H9 (cell line): ENCODE measurements around the gene LNX2. TPM values are rescaled to one million over a fixed set of nuclear protein-coding genes. Genes with fewer than 3 reads are reported as not detected.

Experiments used
- DNase-seq: peaks from one replicate; pipeline ENCODE4 v3.0.0-alpha.2; 2017
- H2AFZ ChIP-seq: one replicate; pipeline ENCODE4 v1.6.1; 2013; ENCODE audit warnings: mild to moderate bottlenecking, low read length, control low read depth, moderate library complexity
- H2AK5ac ChIP-seq: 2 replicates; pipeline ENCODE4 v1.6.1; 2013; ENCODE audit warnings: low read length, control low read depth, mixed read lengths; ENCODE audit not compliant: insufficient read length
- H2BK120ac ChIP-seq: one replicate; pipeline ENCODE4 v1.6.1; 2013; ENCODE audit warnings: low read depth, mild to moderate bottlenecking, low read length, control low read depth, inconsistent platforms; ENCODE audit not compliant: poor library complexity, severe bottlenecking
- H2BK12ac ChIP-seq: 2 replicates; pipeline ENCODE4 v1.6.1; 2013; ENCODE audit warnings: low read length, control low read depth, mixed read lengths, low read depth; ENCODE audit not compliant: insufficient read length
- H2BK15ac ChIP-seq: 2 replicates; pipeline ENCODE4 v1.6.1; 2013; ENCODE audit warnings: low read depth, low read length, control low read depth
- H2BK20ac ChIP-seq: one replicate; pipeline ENCODE4 v1.6.1; 2013; ENCODE audit warnings: low read depth, mild to moderate bottlenecking, low read length, control low read depth, inconsistent platforms; ENCODE audit not compliant: poor library complexity, severe bottlenecking
- H2BK5ac ChIP-seq: 2 replicates; pipeline ENCODE4 v1.6.1; 2013; ENCODE audit warnings: low read length, control low read depth, mixed read lengths; ENCODE audit not compliant: insufficient read length
- H3K14ac ChIP-seq: 2 replicates; pipeline ENCODE4 v1.6.1; 2013; ENCODE audit warnings: low read length, control low read depth; ENCODE audit not compliant: insufficient read depth
- H3K18ac ChIP-seq: 2 replicates; pipeline ENCODE4 v1.6.1; 2013; ENCODE audit warnings: low read depth, mild to moderate bottlenecking, mixed read lengths, low read length, control low read depth; ENCODE audit not compliant: insufficient read length
- H3K23ac ChIP-seq: 2 replicates; pipeline ENCODE4 v1.6.1; 2013; ENCODE audit warnings: low read length, control low read depth, mixed read lengths, low read depth; ENCODE audit not compliant: insufficient read length
- H3K23me2 ChIP-seq: 2 replicates; pipeline ENCODE4 v1.6.1; 2013; ENCODE audit warnings: low read depth, mild to moderate bottlenecking, mixed read lengths, low read length, control low read depth; ENCODE audit not compliant: insufficient read length, poor library complexity, severe bottlenecking
- H3K27ac ChIP-seq: 2 replicates; pipeline ENCODE4 v1.5.1; 2013; ENCODE audit warnings: low read length, control low read depth, mixed read lengths, low read depth; ENCODE audit not compliant: insufficient read length
- H3K27me3 ChIP-seq: 2 replicates; pipeline ENCODE4 v1.6.1; 2013; ENCODE audit warnings: low read length, control low read depth, inconsistent platforms; ENCODE audit not compliant: insufficient read depth
- H3K4ac ChIP-seq: 2 replicates; pipeline ENCODE4 v1.6.1; 2013; ENCODE audit warnings: low read depth, mild to moderate bottlenecking, control low read depth, inconsistent platforms, low read length, moderate library complexity
- H3K4me1 ChIP-seq: 2 replicates; pipeline ENCODE4 v1.6.1; 2013; ENCODE audit warnings: low read length, control low read depth, inconsistent platforms; ENCODE audit not compliant: insufficient read depth
- H3K4me2 ChIP-seq: 2 replicates; pipeline ENCODE4 v1.6.1; 2013; ENCODE audit warnings: low read length, control low read depth, mixed read lengths; ENCODE audit not compliant: insufficient read length, insufficient read depth
- H3K56ac ChIP-seq: 2 replicates; pipeline ENCODE4 v1.6.1; 2013; ENCODE audit warnings: low read depth, mild to moderate bottlenecking, mixed read lengths, low read length, control low read depth; ENCODE audit not compliant: insufficient read length
- H3K79me1 ChIP-seq: 2 replicates; pipeline ENCODE4 v1.6.1; 2013; ENCODE audit warnings: low read depth, mild to moderate bottlenecking, moderate library complexity, low read length, control low read depth, inconsistent platforms; ENCODE audit not compliant: insufficient read depth, poor library complexity, severe bottlenecking
- H3K79me2 ChIP-seq: 2 replicates; pipeline ENCODE4 v1.6.1; 2013; ENCODE audit warnings: low read length, control low read depth, inconsistent platforms; ENCODE audit not compliant: insufficient read depth
- H3K9ac ChIP-seq: 2 replicates; pipeline ENCODE4 v1.6.1; 2013; ENCODE audit warnings: low read length, control low read depth, mixed read lengths; ENCODE audit not compliant: insufficient read length; ENCODE audit errors: extremely low read depth
- H3K9me3 ChIP-seq: one replicate; pipeline ENCODE4 v1.6.1; 2013; ENCODE audit warnings: low read depth, low read length, inconsistent platforms; ENCODE audit not compliant: control insufficient read depth
- H3T11ph ChIP-seq: one replicate; pipeline ENCODE4 v1.6.1; 2013; ENCODE audit warnings: mild to moderate bottlenecking, low read length, control low read depth, inconsistent platforms
- H4K20me1 ChIP-seq: one replicate; pipeline ENCODE4 v1.6.1; 2013; ENCODE audit not compliant: control insufficient read depth, insufficient read length, insufficient read depth
- H4K5ac ChIP-seq: 2 replicates; pipeline ENCODE4 v1.6.1; 2013; ENCODE audit warnings: low read depth, mild to moderate bottlenecking, mixed read lengths, low read length, control low read depth; ENCODE audit not compliant: insufficient read length
- H4K8ac ChIP-seq: replicated peaks from 2 replicates; pipeline ENCODE4 v1.6.1; 2013; ENCODE audit warnings: low read length, control low read depth, mixed read lengths, low read depth; ENCODE audit not compliant: insufficient read length
- H4K91ac ChIP-seq: 2 replicates; pipeline ENCODE4 v1.6.1; 2013; ENCODE audit warnings: low read depth, mild to moderate bottlenecking, moderate library complexity, mixed read lengths, low read length, control low read depth; ENCODE audit not compliant: insufficient read length
- H3K27ac Mint-ChIP-seq, 3 experiments: 2 replicates in 2 of 3; 3 replicates in 1 of 3; pipeline ENCODE4 v1.8.0; 2020 to 2021; ENCODE audit warnings: mixed read lengths in 3 of 3, mild to moderate bottlenecking in 1 of 3, moderate library complexity in 1 of 3
- H3K27me3 Mint-ChIP-seq: 2 replicates; pipeline ENCODE4 v1.8.0; 2021; ENCODE audit warnings: low read depth, mild to moderate bottlenecking, moderate library complexity, mixed read lengths
- H3K36me3 Mint-ChIP-seq, 3 experiments: 2 replicates in 2 of 3; 3 replicates in 1 of 3; pipeline ENCODE4 v1.8.0; 2020 to 2021; ENCODE audit warnings: low read depth in 3 of 3, mixed read lengths in 3 of 3; ENCODE audit not compliant: insufficient read depth in 1 of 3
- H3K4me1 Mint-ChIP-seq, 2 experiments: 2 replicates each; pipeline ENCODE4 v1.8.0; 2020; ENCODE audit warnings: mixed read lengths in 2 of 2
- H3K4me3 Mint-ChIP-seq, 2 experiments: 2 replicates in 1 of 2; 3 replicates in 1 of 2; pipeline ENCODE4 v1.8.0; 2020 to 2021; ENCODE audit warnings: mild to moderate bottlenecking in 2 of 2, mixed read lengths in 2 of 2, moderate library complexity in 1 of 2
- H3K9me3 Mint-ChIP-seq, 2 experiments: 2 replicates in 1 of 2; 3 replicates in 1 of 2; pipeline ENCODE4 v1.8.0; 2020; ENCODE audit warnings: mild to moderate bottlenecking in 2 of 2, mixed read lengths in 2 of 2, moderate library complexity in 1 of 2
- CTCF ChIP-seq: fragments of 200-600 bp; sonication (generic); conservative IDR thresholded peaks from 3 replicates; pipeline ENCODE4 v1.8.0; 2021; ENCODE audit warnings: antibody characterized with exemption, mild to moderate bottlenecking
- WGBS: extraction: QIAGEN DNeasy Blood & Tissue Kit; methylation state at CpG from one replicate; pipeline ENCODE4 v1.1.7; 2013; ENCODE audit warnings: missing lambda C conversion rate, low lambda C conversion rate, mixed read lengths; ENCODE audit not compliant: insufficient read length; ENCODE audit errors: extremely low coverage; 5-methylcytosine and 5-hydroxymethylcytosine counted together
- total RNA-seq: library from RNA; stranded (reverse); gene quantifications from 2 replicates; pipeline ENCODE4 v1.2.1, GENCODE V29; 2021

Gene LNX2
- total RNA-seq, 1 experiment from 2014 or later: 12.4 TPM

DNA sequence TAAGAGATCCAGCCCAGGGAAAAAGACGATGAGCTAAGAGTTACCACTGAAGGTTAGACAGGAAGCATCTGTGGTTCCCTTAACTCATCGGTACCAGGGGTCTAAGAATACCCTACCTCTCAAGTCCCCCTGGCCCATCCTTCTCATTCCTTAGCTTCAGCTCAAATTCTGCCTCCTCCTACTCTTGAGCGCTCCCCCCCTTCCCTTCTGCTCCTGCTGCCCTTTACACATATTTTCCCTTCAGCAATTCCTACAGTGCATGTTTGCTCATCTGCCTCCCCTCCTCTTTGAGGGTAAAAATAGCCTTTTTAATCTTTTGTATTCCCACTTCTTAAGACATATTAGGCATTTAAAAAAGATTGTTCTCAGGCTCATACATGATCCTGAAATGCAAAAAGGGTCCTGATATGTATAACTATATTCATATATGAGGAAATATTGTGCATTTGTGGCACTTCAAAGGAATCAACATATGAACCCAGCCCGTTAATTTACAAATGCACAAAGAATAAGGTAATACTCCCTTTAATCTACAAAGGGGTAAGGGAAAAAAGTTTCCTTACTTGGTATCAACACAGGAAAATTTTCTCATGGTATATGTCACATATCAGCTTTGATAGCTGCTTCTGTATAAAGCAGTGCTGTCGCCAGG, 33.1 kb downstream of the LNX2 start:
- Histone ChIP-seq H2BK120ac (no peak overlapping the region), H3K4me1 (no peaks in the 10 kb centered on the region; the same call in 1 of the 2 replicates), H2BK20ac (no peak overlapping the region), H3K23ac (no peak overlapping the region), H3K18ac (no peak overlapping the region), H2AFZ (no peak overlapping the region), H3K79me2 (no peaks in the 10 kb centered on the region; the same call in 1 of the 2 replicates), H3K14ac (no peak overlapping the region), H3K23me2 (no peaks in the 10 kb centered on the region), H3K79me1 (peaks cover 7% of the 10 kb centered on the region), H4K20me1 (no peaks in the 10 kb centered on the region), H3K27me3 (no peaks in the 10 kb centered on the region), H3K4me2 (no peak overlapping the region), H2BK5ac (no peak overlapping the region), H4K5ac (no peak overlapping the region), H3K56ac (no peak overlapping the region), H4K8ac (no peak overlapping the region), H3K9me3 (no peaks in the 10 kb centered on the region), H4K91ac (no peak overlapping the region), H2BK12ac (no peak overlapping the region), H3T11ph (no peak overlapping the region), H2AK5ac (no peak overlapping the region), H3K9ac (no peak overlapping the region), H2BK15ac (no peak overlapping the region), H3K27ac (no peak overlapping the region), H3K4ac (no peak overlapping the region)
- DNase-seq: no peak
- no peak for TF ChIP-seq CTCF
- Mint-ChIP-seq H3K4me1 (peaks cover 0 to 5% of the 10 kb centered on the region in 2 experiments; a peak in 1 of 4 replicates), H3K27me3 (no peaks in the 10 kb centered on the region), H3K36me3 (peaks cover 0 to 4% (median 2%) of the 10 kb centered on the region in 3 experiments; a peak in 1 of 7 replicates), H3K27ac (no peak overlapping the region), H3K9me3 (no peaks in the 10 kb centered on the region; a peak in 1 of 5 replicates), H3K4me3 (no peak overlapping the region)
- WGBS: no CpG with 5 or more reads among the region's 5 CpGs
